ENCODE data around the gene F2RL1.
"Not testable (repeated sequence)": the region's sequence is repeated elsewhere in the genome, so short reads cannot be mapped to it uniquely, and the experiment has no call there.

Gene F2RL1

GRCh38 chr5:76782444-76782843, 36.4 kb upstream of the F2RL1 start:
- TF ChIP-seq, protein P1, sequence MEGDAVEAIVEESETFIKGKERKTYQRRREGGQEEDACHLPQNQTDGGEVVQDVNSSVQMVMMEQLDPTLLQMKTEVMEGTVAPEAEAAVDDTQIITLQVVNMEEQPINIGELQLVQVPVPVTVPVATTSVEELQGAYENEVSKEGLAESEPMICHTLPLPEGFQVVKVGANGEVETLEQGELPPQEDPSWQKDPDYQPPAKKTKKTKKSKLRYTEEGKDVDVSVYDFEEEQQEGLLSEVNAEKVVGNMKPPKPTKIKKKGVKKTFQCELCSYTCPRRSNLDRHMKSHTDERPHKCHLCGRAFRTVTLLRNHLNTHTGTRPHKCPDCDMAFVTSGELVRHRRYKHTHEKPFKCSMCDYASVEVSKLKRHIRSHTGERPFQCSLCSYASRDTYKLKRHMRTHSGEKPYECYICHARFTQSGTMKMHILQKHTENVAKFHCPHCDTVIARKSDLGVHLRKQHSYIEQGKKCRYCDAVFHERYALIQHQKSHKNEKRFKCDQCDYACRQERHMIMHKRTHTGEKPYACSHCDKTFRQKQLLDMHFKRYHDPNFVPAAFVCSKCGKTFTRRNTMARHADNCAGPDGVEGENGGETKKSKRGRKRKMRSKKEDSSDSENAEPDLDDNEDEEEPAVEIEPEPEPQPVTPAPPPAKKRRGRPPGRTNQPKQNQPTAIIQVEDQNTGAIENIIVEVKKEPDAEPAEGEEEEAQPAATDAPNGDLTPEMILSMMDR (IDR thresholded peaks at IDR 0.05; ENCODE audit: insufficient read depth, low read length): no peak
- TF ChIP-seq GABPA (IDR thresholded peaks at IDR 0.05; ENCODE audit: low read depth) (no peak), POLR2AphosphoS5 (IDR thresholded peaks at IDR 0.05; ENCODE audit: low read depth) (no peak), SPI1 (IDR thresholded peaks at IDR 0.05; ENCODE audit: borderline replicate concordance, low read depth) (no peak)
- TF ChIP-seq, protein P2, sequence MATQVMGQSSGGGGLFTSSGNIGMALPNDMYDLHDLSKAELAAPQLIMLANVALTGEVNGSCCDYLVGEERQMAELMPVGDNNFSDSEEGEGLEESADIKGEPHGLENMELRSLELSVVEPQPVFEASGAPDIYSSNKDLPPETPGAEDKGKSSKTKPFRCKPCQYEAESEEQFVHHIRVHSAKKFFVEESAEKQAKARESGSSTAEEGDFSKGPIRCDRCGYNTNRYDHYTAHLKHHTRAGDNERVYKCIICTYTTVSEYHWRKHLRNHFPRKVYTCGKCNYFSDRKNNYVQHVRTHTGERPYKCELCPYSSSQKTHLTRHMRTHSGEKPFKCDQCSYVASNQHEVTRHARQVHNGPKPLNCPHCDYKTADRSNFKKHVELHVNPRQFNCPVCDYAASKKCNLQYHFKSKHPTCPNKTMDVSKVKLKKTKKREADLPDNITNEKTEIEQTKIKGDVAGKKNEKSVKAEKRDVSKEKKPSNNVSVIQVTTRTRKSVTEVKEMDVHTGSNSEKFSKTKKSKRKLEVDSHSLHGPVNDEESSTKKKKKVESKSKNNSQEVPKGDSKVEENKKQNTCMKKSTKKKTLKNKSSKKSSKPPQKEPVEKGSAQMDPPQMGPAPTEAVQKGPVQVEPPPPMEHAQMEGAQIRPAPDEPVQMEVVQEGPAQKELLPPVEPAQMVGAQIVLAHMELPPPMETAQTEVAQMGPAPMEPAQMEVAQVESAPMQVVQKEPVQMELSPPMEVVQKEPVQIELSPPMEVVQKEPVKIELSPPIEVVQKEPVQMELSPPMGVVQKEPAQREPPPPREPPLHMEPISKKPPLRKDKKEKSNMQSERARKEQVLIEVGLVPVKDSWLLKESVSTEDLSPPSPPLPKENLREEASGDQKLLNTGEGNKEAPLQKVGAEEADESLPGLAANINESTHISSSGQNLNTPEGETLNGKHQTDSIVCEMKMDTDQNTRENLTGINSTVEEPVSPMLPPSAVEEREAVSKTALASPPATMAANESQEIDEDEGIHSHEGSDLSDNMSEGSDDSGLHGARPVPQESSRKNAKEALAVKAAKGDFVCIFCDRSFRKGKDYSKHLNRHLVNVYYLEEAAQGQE (IDR thresholded peaks at IDR 0.05; ENCODE audit: insufficient replicate concordance, low read depth): no peak

DNA sequence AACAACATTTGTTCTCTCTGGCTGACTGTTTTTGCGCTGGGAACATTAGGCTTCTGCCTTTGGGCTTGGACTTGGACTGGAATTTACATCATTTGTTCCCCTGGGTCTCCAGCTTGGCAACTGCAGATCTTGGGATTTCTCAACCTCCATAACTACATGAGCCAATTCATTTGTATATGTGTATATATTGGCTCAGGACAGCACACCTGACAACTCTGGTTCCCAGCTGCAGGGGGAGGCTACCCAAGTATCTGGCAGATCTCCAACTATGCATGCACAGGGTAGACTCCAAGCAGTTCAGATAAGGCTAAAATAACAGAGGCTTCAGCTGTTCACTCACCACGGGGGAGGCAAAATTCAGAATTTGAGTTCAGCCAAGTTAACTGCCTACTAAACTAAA, 31.6 kb upstream of the F2RL1 start:
- TF ChIP-seq, protein P2 (IDR thresholded peaks at IDR 0.05; ENCODE audit: insufficient replicate concordance, low read depth): no peak
- DNase-seq (ENCODE audit: low read depth in 1 of 2, low spot score in 1 of 2): no peak
- no peaks in the 10 kb centered on the region for H3K27me3 ChIP-seq (ENCODE audit: insufficient read depth, poor library complexity, severe bottlenecking)
- H3K4me3 ChIP-seq (replicated peaks; ENCODE audit: insufficient read depth, low read length): no peak overlapping the region
- no peak overlapping the region for H3K27ac ChIP-seq (replicated peaks)

More at GRCh38 chr5:76782444-76782843, 36.4 kb upstream of the F2RL1 start:
- no peaks in the 10 kb centered on the region for H3K27me3 ChIP-seq (ENCODE audit: insufficient read depth, poor library complexity, severe bottlenecking)
- no peak overlapping the region for H3K4me3 ChIP-seq (replicated peaks; ENCODE audit: insufficient read depth, low read length)
- no peak overlapping the region for H3K27ac ChIP-seq (replicated peaks)
- DNase-seq (ENCODE audit: low read depth in 1 of 2, low spot score in 1 of 2): no peak

GRCh38 chr5:76788362-76788761, 30.5 kb upstream of the F2RL1 start:
- Histone ChIP-seq H3K27me3 (ENCODE audit: insufficient read depth, poor library complexity, severe bottlenecking) (no peaks in the 10 kb centered on the region), H3K27ac (replicated peaks) (no peak overlapping the region), H3K4me3 (replicated peaks; ENCODE audit: insufficient read depth, low read length) (no peak overlapping the region)
- TF ChIP-seq POLR2AphosphoS5 (IDR thresholded peaks at IDR 0.05; ENCODE audit: low read depth) (no peak), SPI1 (IDR thresholded peaks at IDR 0.05; ENCODE audit: borderline replicate concordance, low read depth) (no peak), GABPA (IDR thresholded peaks at IDR 0.05; ENCODE audit: low read depth) (no peak)
- TF ChIP-seq, protein P2 (IDR thresholded peaks at IDR 0.05; ENCODE audit: insufficient replicate concordance, low read depth): no peak
- TF ChIP-seq, protein P1 (IDR thresholded peaks at IDR 0.05; ENCODE audit: insufficient read depth, low read length): no peak
- no peak for DNase-seq (ENCODE audit: low read depth in 1 of 2, low spot score in 1 of 2)

DNA sequence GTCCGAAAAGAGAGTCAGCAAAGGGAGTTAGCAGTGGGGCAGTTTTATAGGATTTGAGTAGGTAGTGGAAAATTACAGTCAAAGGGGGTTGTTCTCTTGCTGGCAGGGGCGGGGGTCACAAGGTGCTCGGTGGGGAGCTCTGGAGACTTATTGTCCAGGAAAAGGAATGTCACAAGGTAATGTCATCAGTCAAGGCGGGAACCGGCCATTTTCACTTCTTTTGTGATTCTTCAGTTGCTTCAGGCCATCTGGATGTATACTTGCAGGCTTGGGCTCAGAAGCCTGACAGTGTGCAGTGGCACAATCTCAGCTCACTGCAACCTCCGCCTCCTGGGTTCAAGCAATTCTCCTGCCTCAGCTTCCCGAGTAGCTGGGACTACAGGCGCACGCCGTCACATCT, 29.6 kb upstream of the F2RL1 start:
- not testable (repeated sequence) for H3K27me3 ChIP-seq (ENCODE audit: insufficient read depth, poor library complexity, severe bottlenecking); H3K4me3 ChIP-seq (replicated peaks; ENCODE audit: insufficient read depth, low read length); DNase-seq (ENCODE audit: low read depth in 1 of 2, low spot score in 1 of 2); H3K27ac ChIP-seq (replicated peaks)

All from HL-60 (cell line).